OCI-LY3 (cell line): ENCODE results near the gene ARHGAP40.

Experiments used
- H2AFZ ChIP-seq: fragments of 200-600, 300-600 bp; shearing (Covaris generic); 2 replicates; pipeline ENCODE4 v1.6.0; 2014; ENCODE audit warnings: antibody characterized with exemption, low read depth, low read length
- H3K27ac ChIP-seq: fragments of 200-600, 300-600 bp; sonication (generic); 2 replicates; pipeline ENCODE4 v1.5.1; 2014; ENCODE audit warnings: mild to moderate bottlenecking, low read length, moderate library complexity, mixed read lengths
- H3K27me3 ChIP-seq: fragments of 200-600, 300-600 bp; sonication (generic); 2 replicates; pipeline ENCODE4 v1.6.1; 2014; ENCODE audit warnings: low read depth, low read length, mixed read lengths
- H3K36me3 ChIP-seq: fragments of 200-600, 300-600 bp; sonication (generic); replicated peaks from 2 replicates; pipeline ENCODE3; 2014; ENCODE audit warnings: low read depth, low read length, mixed read lengths
- H3K4me1 ChIP-seq: fragments of 300-600, 200-600 bp; sonication (generic); 2 replicates; pipeline ENCODE4 v1.6.1; 2014; ENCODE audit warnings: low read length, mixed read lengths
- H3K4me2 ChIP-seq: fragments of 200-600, 300-600 bp; sonication (generic); 2 replicates; pipeline ENCODE4 v1.6.1; 2014; ENCODE audit warnings: low read length, mixed read lengths
- H3K4me3 ChIP-seq: fragments of 300-600, 200-600 bp; sonication (generic); 2 replicates; pipeline ENCODE4 v1.5.1; 2014; ENCODE audit warnings: antibody characterized with exemption, mild to moderate bottlenecking, low read length, moderate library complexity
- H3K79me2 ChIP-seq: fragments of 300-600, 200-600 bp; shearing (Covaris generic); 2 replicates; pipeline ENCODE4 v1.6.1; 2014; ENCODE audit warnings: mild to moderate bottlenecking, low read length, mixed read lengths
- H3K9ac ChIP-seq: fragments of 300-600, 200-600 bp; shearing (Covaris generic); 2 replicates; pipeline ENCODE4 v1.6.0; 2014; ENCODE audit warnings: mild to moderate bottlenecking, low read length, moderate library complexity
- H3K9me3 ChIP-seq: fragments of 200-600, 300-600 bp; shearing (Covaris generic); 2 replicates; pipeline ENCODE4 v1.6.1; 2014; ENCODE audit warnings: low read length, mixed read lengths; ENCODE audit not compliant: insufficient read depth
- H4K20me1 ChIP-seq: fragments of 200-600, 300-600 bp; sonication (generic); 2 replicates; pipeline ENCODE4 v1.6.1; 2016; ENCODE audit warnings: low read length, mixed read lengths; ENCODE audit not compliant: insufficient read depth
- CTCF ChIP-seq: fragments of 200-600, 300-600 bp; sonication (generic); IDR thresholded peaks from 2 replicates; pipeline ENCODE4 v1.5.1; 2014; ENCODE audit warnings: antibody characterized with exemption, low read length, low read depth
- EZH2phosphoT487 ChIP-seq: fragments of 200-600 bp; shearing (Covaris generic); IDR thresholded peaks from 2 replicates; pipeline ENCODE4 v1.6.1; 2018; ENCODE audit warnings: antibody characterized with exemption, mixed run types, low read depth

The ARHGAP40 gene

GRCh38 chr20:38610521-38610920, 8.9 kb downstream of the ARHGAP40 start:
- H2AFZ ChIP-seq: no peak overlapping the region
- no peak overlapping the region for H3K4me2 ChIP-seq
- H4K20me1 ChIP-seq: no peaks in the 10 kb centered on the region
- H3K4me1 ChIP-seq: peaks cover 12% of the 10 kb centered on the region
- peaks cover 29% of the 10 kb centered on the region for H3K27me3 ChIP-seq
- no peaks in the 10 kb centered on the region for H3K36me3 ChIP-seq
- no peak overlapping the region for H3K4me3 ChIP-seq
- H3K9me3 ChIP-seq: no peaks in the 10 kb centered on the region
- H3K27ac ChIP-seq: no peak overlapping the region
- no peaks in the 10 kb centered on the region for H3K79me2 ChIP-seq
- H3K9ac ChIP-seq: no peak overlapping the region
- TF ChIP-seq CTCF (no peak), EZH2phosphoT487 (no peak)

GRCh38 chr20:38612751-38613515, 11.3 kb downstream of the ARHGAP40 start:
- Histone ChIP-seq H3K4me2 (no peak overlapping the region), H4K20me1 (no peaks in the 10 kb centered on the region), H3K36me3 (no peaks in the 10 kb centered on the region), H3K27ac (no peak overlapping the region), H3K27me3 (peaks cover 28% of the 10 kb centered on the region), H3K4me3 (no peak overlapping the region), H3K79me2 (no peaks in the 10 kb centered on the region), H3K9me3 (no peaks in the 10 kb centered on the region), H3K4me1 (peaks cover 10% of the 10 kb centered on the region), H2AFZ (no peak overlapping the region), H3K9ac (no peak overlapping the region)
- TF ChIP-seq CTCF (no peak), EZH2phosphoT487 (no peak)

- Histone ChIP-seq H4K20me1 (no peaks in the 10 kb centered on the region), H3K4me1 (no peaks in the 10 kb centered on the region), H2AFZ (no peak overlapping the region), H3K9me3 (no peaks in the 10 kb centered on the region), H3K36me3 (no peaks in the 10 kb centered on the region), H3K27me3 (peaks cover 43% of the 10 kb centered on the region), H3K9ac (no peak overlapping the region), H3K4me2 (no peak overlapping the region), H3K79me2 (no peaks in the 10 kb centered on the region), H3K4me3 (no peak overlapping the region), H3K27ac (no peak overlapping the region)
- TF ChIP-seq CTCF (no peak), EZH2phosphoT487 (no peak)
Measured at GRCh38 chr20:38615283-38615682, 13.7 kb downstream of the ARHGAP40 start.

- Histone ChIP-seq H3K4me2 (no peak overlapping the region), H3K4me3 (no peak overlapping the region), H3K79me2 (no peaks in the 10 kb centered on the region), H3K4me1 (no peaks in the 10 kb centered on the region), H3K27ac (no peak overlapping the region), H3K9me3 (no peaks in the 10 kb centered on the region), H3K36me3 (no peaks in the 10 kb centered on the region), H3K9ac (no peak overlapping the region), H4K20me1 (no peaks in the 10 kb centered on the region), H2AFZ (no peak overlapping the region), H3K27me3 (peaks cover 54% of the 10 kb centered on the region)
- TF ChIP-seq EZH2phosphoT487 (no peak), CTCF (no peak)
Measured at GRCh38 chr20:38616457-38616856, 14.8 kb downstream of the ARHGAP40 start.
